Measurements from ENCODE around the gene DDHD1.

DNA sequence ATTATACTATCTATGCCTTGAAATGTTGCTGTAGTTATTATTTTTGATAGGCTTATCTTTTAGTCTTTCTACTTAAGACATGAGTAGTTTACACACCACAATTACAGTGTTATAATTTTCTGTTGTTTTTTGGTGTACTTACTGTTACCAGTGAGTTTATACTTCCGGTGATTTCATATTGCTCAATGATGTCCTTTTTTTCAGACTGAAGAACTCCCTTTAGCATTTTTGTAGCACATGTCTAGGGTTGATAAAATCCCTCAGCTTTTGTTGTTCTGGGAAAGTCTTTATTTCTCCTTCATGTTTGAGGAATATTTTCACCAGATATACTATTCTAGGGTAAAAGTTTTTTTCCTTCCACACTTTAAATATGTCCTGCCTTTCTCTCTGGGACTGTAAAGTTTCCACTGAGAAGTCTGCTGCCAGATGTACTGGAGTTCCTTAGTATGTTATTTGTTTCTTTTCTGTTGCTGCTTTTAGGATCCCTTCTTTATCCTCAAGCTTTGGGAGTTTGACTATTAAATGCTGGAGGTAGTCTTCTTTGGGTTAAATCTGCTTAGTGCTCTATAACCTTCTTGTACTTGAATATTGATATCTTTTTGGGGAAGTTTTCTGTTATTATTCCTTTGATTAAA is 160.8 kb downstream of the DDHD1 start:
- no peak for TF ChIP-seq POLR2A (IDR thresholded peaks at IDR 0.05)
- no peak for TF ChIP-seq EP300 (IDR thresholded peaks at IDR 0.05)
- TF ChIP-seq, protein P1, sequence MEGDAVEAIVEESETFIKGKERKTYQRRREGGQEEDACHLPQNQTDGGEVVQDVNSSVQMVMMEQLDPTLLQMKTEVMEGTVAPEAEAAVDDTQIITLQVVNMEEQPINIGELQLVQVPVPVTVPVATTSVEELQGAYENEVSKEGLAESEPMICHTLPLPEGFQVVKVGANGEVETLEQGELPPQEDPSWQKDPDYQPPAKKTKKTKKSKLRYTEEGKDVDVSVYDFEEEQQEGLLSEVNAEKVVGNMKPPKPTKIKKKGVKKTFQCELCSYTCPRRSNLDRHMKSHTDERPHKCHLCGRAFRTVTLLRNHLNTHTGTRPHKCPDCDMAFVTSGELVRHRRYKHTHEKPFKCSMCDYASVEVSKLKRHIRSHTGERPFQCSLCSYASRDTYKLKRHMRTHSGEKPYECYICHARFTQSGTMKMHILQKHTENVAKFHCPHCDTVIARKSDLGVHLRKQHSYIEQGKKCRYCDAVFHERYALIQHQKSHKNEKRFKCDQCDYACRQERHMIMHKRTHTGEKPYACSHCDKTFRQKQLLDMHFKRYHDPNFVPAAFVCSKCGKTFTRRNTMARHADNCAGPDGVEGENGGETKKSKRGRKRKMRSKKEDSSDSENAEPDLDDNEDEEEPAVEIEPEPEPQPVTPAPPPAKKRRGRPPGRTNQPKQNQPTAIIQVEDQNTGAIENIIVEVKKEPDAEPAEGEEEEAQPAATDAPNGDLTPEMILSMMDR (IDR thresholded peaks at IDR 0.05) = no peak
